H1 (cell line): Measurements from ENCODE around the gene PREX1. TPM values are rescaled to one million over a fixed set of nuclear protein-coding genes. Genes with fewer than 3 reads are reported as not detected.
A peak's percentile ranks its signal among the peaks of the same experiment; 100 is the strongest.

ENCODE experiments used
- CTCF ChIA-PET: fragments of 300-600 bp; sonication (Branson Sonifier 250); formaldehyde crosslinking; loops from one replicate; lab custom pipeline; 2021; ENCODE audit not compliant: partially characterized antibody; lab: Charles Lee
- POLR2A ChIA-PET: fragments of 300-600 bp; sonication (Branson Sonifier 250); formaldehyde crosslinking; loops from one replicate; lab custom pipeline; 2021; ENCODE audit warnings: inconsistent platforms; ENCODE audit not compliant: partially characterized antibody; lab: Charles Lee
- DNase-seq, 2 experiments: peaks; one replicate each; pipeline versions ENCODE4 v3.0.0 to v3.0.0-alpha.2; 2010 to 2022; ENCODE audit warnings: low spot score in 2 of 2, low read depth in 1 of 2, mixed read lengths in 1 of 2
- FAIRE-seq: peaks from 2 replicates; lab custom pipeline; 2011; peaks lifted over from hg19 to GRCh38; lab: Jason Lieb, UNC
- H2AFZ ChIP-seq: 2 replicates; pipeline ENCODE4 v1.8.1; 2012; ENCODE audit warnings: low read length, inconsistent platforms
- H2AK5ac ChIP-seq: 2 replicates; pipeline ENCODE4 v1.6.1; 2013; ENCODE audit warnings: low read depth, low read length
- H2BK120ac ChIP-seq: replicated peaks from 2 replicates; pipeline ENCODE3; 2013; ENCODE audit warnings: low read depth, low read length, inconsistent platforms
- H2BK12ac ChIP-seq: 2 replicates; pipeline ENCODE4 v1.6.1; 2013; ENCODE audit warnings: low read depth, low read length
- H2BK15ac ChIP-seq: 2 replicates; pipeline ENCODE4 v1.6.1; 2013; ENCODE audit warnings: low read length
- H2BK20ac ChIP-seq: 2 replicates; pipeline ENCODE4 v1.6.1; 2013; ENCODE audit warnings: low read length
- H2BK5ac ChIP-seq: 2 replicates; pipeline ENCODE4 v1.6.1; 2013; ENCODE audit warnings: low read depth, low read length
- H3K14ac ChIP-seq: 2 replicates; pipeline ENCODE4 v1.6.1; 2013; ENCODE audit warnings: inconsistent platforms; ENCODE audit not compliant: insufficient read length
- H3K18ac ChIP-seq: 2 replicates; pipeline ENCODE4 v1.6.1; 2013; ENCODE audit warnings: low read length; ENCODE audit errors: extremely low read depth
- H3K23ac ChIP-seq: 2 replicates; pipeline ENCODE4 v1.6.1; 2013; ENCODE audit warnings: inconsistent platforms; ENCODE audit not compliant: insufficient read length
- H3K23me2 ChIP-seq: 2 replicates; pipeline ENCODE4 v1.6.1; 2013; ENCODE audit warnings: low read depth, low read length
- H3K27ac ChIP-seq: 2 replicates; pipeline ENCODE4 v1.6.1; 2011; ENCODE audit warnings: low read depth, low read length, inconsistent platforms
- H3K27me3 ChIP-seq, 4 experiments: replicated peaks in 1 of 4; 1 replicate in 1 of 4; 2 replicates in 3 of 4; pipeline versions ENCODE4 v1.6.1 to v1.8.1; 2011 to 2013; ENCODE audit warnings: low read length in 3 of 4, mild to moderate bottlenecking in 3 of 4, inconsistent platforms in 2 of 4, mixed read lengths in 2 of 4, moderate library complexity in 1 of 4; ENCODE audit not compliant: control insufficient read depth in 3 of 4, insufficient read depth in 3 of 4; ENCODE audit errors: extremely low read depth in 1 of 4
- H3K36me3 ChIP-seq, 4 experiments: 2 replicates each; pipeline versions ENCODE4 v1.6.1 to v1.8.1; 2011 to 2013; ENCODE audit warnings: mild to moderate bottlenecking in 4 of 4, low read length in 3 of 4, moderate library complexity in 2 of 4, control low read depth in 1 of 4, inconsistent platforms in 1 of 4; ENCODE audit not compliant: insufficient read depth in 4 of 4, control insufficient read depth in 2 of 4
- H3K4ac ChIP-seq: replicated peaks from 2 replicates; pipeline ENCODE3; 2013; ENCODE audit warnings: low read length, low read depth, mixed read lengths, inconsistent platforms; ENCODE audit not compliant: insufficient read length
- H3K4me1 ChIP-seq, 4 experiments: replicated peaks in 1 of 4; 1 replicate in 1 of 4; 2 replicates in 3 of 4; pipeline versions ENCODE4 v1.6.1 to v1.8.1; 2011 to 2013; ENCODE audit warnings: low read length in 3 of 4, inconsistent platforms in 2 of 4, mixed read lengths in 1 of 4; ENCODE audit not compliant: insufficient read depth in 4 of 4, control insufficient read depth in 3 of 4
- H3K4me2 ChIP-seq, 2 experiments: 2 replicates each; pipeline versions ENCODE4 v1.6.1 to v1.8.1; 2011 to 2013; ENCODE audit warnings: low read depth in 2 of 2, low read length in 2 of 2, control low read depth in 1 of 2, inconsistent platforms in 1 of 2, mild to moderate bottlenecking in 1 of 2; ENCODE audit not compliant: insufficient read depth in 1 of 2
- H3K4me3 ChIP-seq, 4 experiments: fragments of 200-600, 300-600 bp in 1 of 4; sonication (generic), shearing (Covaris generic), sonication (Bioruptor Twin) in 1 of 4; 2 replicates each; pipeline versions ENCODE4 v1.5.1 to v1.8.1; 2011 to 2016; ENCODE audit warnings: low read length in 4 of 4, low read depth in 3 of 4, control low read depth in 2 of 4, inconsistent platforms in 2 of 4, mild to moderate bottlenecking in 2 of 4, mixed read lengths in 1 of 4, moderate library complexity in 1 of 4; ENCODE audit not compliant: insufficient read depth in 2 of 4; ENCODE audit errors: extremely low read depth in 1 of 4
- H3K56ac ChIP-seq: replicated peaks from 2 replicates; pipeline ENCODE3; 2013; ENCODE audit warnings: low read depth, mild to moderate bottlenecking, mixed read lengths, low read length, inconsistent platforms; ENCODE audit not compliant: insufficient read length
- H3K79me1 ChIP-seq: 2 replicates; pipeline ENCODE4 v1.6.1; 2013; ENCODE audit warnings: low read depth, low read length, control low read depth
- H3K79me2 ChIP-seq, 2 experiments: 2 replicates each; pipeline versions ENCODE4 v1.6.1 to v1.8.1; 2012 to 2013; ENCODE audit warnings: low read length in 2 of 2, mild to moderate bottlenecking in 2 of 2, inconsistent platforms in 1 of 2; ENCODE audit not compliant: insufficient read depth in 2 of 2, control insufficient read depth in 1 of 2
- H3K9ac ChIP-seq, 4 experiments: replicated peaks in 1 of 4; 1 replicate in 1 of 4; 2 replicates in 3 of 4; pipeline versions ENCODE4 v1.6.1 to v1.8.1; 2011 to 2013; ENCODE audit warnings: low read depth in 3 of 4, low read length in 3 of 4, control low read depth in 2 of 4, mild to moderate bottlenecking in 2 of 4, moderate library complexity in 2 of 4, inconsistent platforms in 1 of 4; ENCODE audit errors: extremely low read depth in 1 of 4
- H3K9me3 ChIP-seq, 2 experiments: 2 replicates each; pipeline versions ENCODE4 v1.6.1 to v1.8.1; 2012 to 2013; ENCODE audit warnings: mild to moderate bottlenecking in 2 of 2, moderate library complexity in 2 of 2, control low read depth in 1 of 2, inconsistent platforms in 1 of 2, low read depth in 1 of 2, low read length in 1 of 2, mixed read lengths in 1 of 2; ENCODE audit not compliant: insufficient read depth in 2 of 2
- H4K20me1 ChIP-seq, 2 experiments: replicated peaks in 1 of 2; 2 replicates each; pipeline versions ENCODE3 to v1.8.1; 2011 to 2013; ENCODE audit warnings: inconsistent platforms in 2 of 2, low read length in 2 of 2, mild to moderate bottlenecking in 1 of 2; ENCODE audit not compliant: insufficient read depth in 2 of 2, control insufficient read depth in 1 of 2
- H4K5ac ChIP-seq: 2 replicates; pipeline ENCODE4 v1.6.1; 2013; ENCODE audit warnings: low read length, low read depth, mixed read lengths, inconsistent platforms; ENCODE audit not compliant: insufficient read length
- H4K8ac ChIP-seq: 2 replicates; pipeline ENCODE4 v1.8.0; 2013; ENCODE audit warnings: mild to moderate bottlenecking, moderate library complexity, low read length, inconsistent platforms; ENCODE audit not compliant: insufficient read depth; ENCODE audit errors: extremely low read depth
- H4K91ac ChIP-seq: replicated peaks from 2 replicates; pipeline ENCODE3; 2013; ENCODE audit warnings: low read length, mixed read lengths, inconsistent platforms; ENCODE audit not compliant: insufficient read length
- CREB1 ChIP-seq: IDR thresholded peaks from 2 replicates; pipeline ENCODE4 v1.6.1; 2012; ENCODE audit warnings: inconsistent platforms
- GTF2F1 ChIP-seq: IDR thresholded peaks from 2 replicates; pipeline ENCODE4 v1.6.1; 2012; ENCODE audit warnings: low read depth, low read length, improper control_type of control experiment, borderline replicate concordance
- NANOG ChIP-seq: IDR thresholded peaks from 2 replicates; pipeline ENCODE4 v1.6.1; 2011; ENCODE audit warnings: low read length, low read depth, mild to moderate bottlenecking, inconsistent platforms; ENCODE audit not compliant: insufficient read depth, poor library complexity, severe bottlenecking
- RAD21 ChIP-seq, 2 experiments: IDR thresholded peaks in 1 of 2; conservative IDR thresholded peaks in 1 of 2; 2 replicates each; pipeline ENCODE4 v1.6.1; 2011; ENCODE audit warnings: low read depth in 2 of 2, low read length in 2 of 2, improper control_type of control experiment in 1 of 2, inconsistent platforms in 1 of 2, mild to moderate bottlenecking in 1 of 2, moderate library complexity in 1 of 2
- TAF1 ChIP-seq: IDR thresholded peaks from 2 replicates; pipeline ENCODE4 v1.6.1; 2011; ENCODE audit warnings: mild to moderate bottlenecking, low read depth, low read length
- WGBS, 2 experiments: shearing (Covaris generic) in 1 of 2; methylation state at CpG; one replicate each; pipeline versions ENCODE4 v1.1.6 to v1.1.7; 2013 to 2015; ENCODE audit warnings: low lambda C conversion rate in 2 of 2, mixed read lengths in 2 of 2, inconsistent platforms in 1 of 2, low coverage in 1 of 2, missing lambda C conversion rate in 1 of 2; ENCODE audit not compliant: insufficient replicate concordance in 2 of 2, insufficient coverage in 1 of 2, insufficient read length in 1 of 2; ENCODE audit errors: extremely low coverage in 1 of 2, missing lambda C conversion rate in 1 of 2; 5-methylcytosine and 5-hydroxymethylcytosine counted together
- polyA plus RNA-seq, 7 experiments: library from polyadenylated mRNA; depleted of rRNA in 3 of 7; stranded (reverse) in 5 of 7; unstranded in 2 of 7; fragments of >200 nt in 5 of 7; fragments of 200-250 nt in 2 of 7; gene quantifications; 1 replicate in 5 of 7; 2 replicates in 1 of 7; 4 replicates in 1 of 7; pipeline versions ENCODE4 v1.2.1 to v1.2.3, GENCODE V29; 2011 to 2013; ENCODE audit warnings: missing spikeins in 2 of 7, mixed read lengths in 2 of 7
- total RNA-seq: library from RNA; stranded (reverse); fragmentation: NEBNext Ultra II Directional; extraction: Animal tissue kit (Norgen Biotek cat#: 25700); gene quantifications from 2 replicates; pipeline ENCODE4 v1.2.1, GENCODE V29; 2021

The PREX1 gene
- total and polyA plus RNA-seq, 2 of the 8 experiments (the other 6 are each of a cell fraction or from before 2014, with no cell fraction given), result 10.7 to 12.8 TPM

- H3K23me2 ChIP-seq, result peaks cover 9% of the 10 kb centered on the region; the same call in 1 of the 2 replicates
- no peak overlapping the region for H3K4ac ChIP-seq
- H3K27ac ChIP-seq, result no peak overlapping the region
- no peak overlapping the region for H3K9ac ChIP-seq
- H3K23ac ChIP-seq, result no peak overlapping the region
- H2BK15ac ChIP-seq, result no peak overlapping the region
- H3K14ac ChIP-seq, result no peak overlapping the region
- H4K20me1 ChIP-seq, result peaks cover 7 to 10% of the 10 kb centered on the region in 2 experiments
- FAIRE-seq (no peak), DNase-seq (no peak)
- H2BK120ac ChIP-seq, result no peak overlapping the region
- H4K8ac ChIP-seq, result no peak overlapping the region
- H2AFZ ChIP-seq, result no peak overlapping the region
- no peak overlapping the region for H4K5ac ChIP-seq
- H3K79me1 ChIP-seq, result no peaks in the 10 kb centered on the region
- H3K36me3 ChIP-seq, result no peaks in the 10 kb centered on the region
- POLR2A ChIA-PET, result interaction anchor here (1.9 kb wide), 1 partner anchor 95 kb away, joined by 5 read pairs; no protein-coding TSS in a partner anchor
- peaks cover 0 to 8% of the 10 kb centered on the region in 2 experiments; a peak in 2 of 4 replicates for H3K79me2 ChIP-seq
- H3K4me3 ChIP-seq, result peak overlapping the region in 1 of 4 experiments; percentile 80; a peak in 2 of 8 replicates
- no peak overlapping the region for H2AK5ac ChIP-seq
- H3K4me1 ChIP-seq, result peaks cover 0 to 9% (median 3%) of the 10 kb centered on the region in 4 experiments; a peak in 5 of 7 replicates
- no peaks in the 10 kb centered on the region for H3K9me3 ChIP-seq
- H3K56ac ChIP-seq, result no peak overlapping the region
- no peak overlapping the region for H4K91ac ChIP-seq
- no peak overlapping the region for H2BK12ac ChIP-seq
- TF ChIP-seq NANOG (no peak), GTF2F1 (no peak), TAF1 (no peak), RAD21 (IDR thresholded peaks at IDR 0.05 in 1 of 2, conservative IDR thresholded peaks at IDR 0.05 in 1 of 2; ENCODE audit: low read depth in 2 of 2, low read length in 2 of 2) (no peak), CREB1 (no peak)
- no peak overlapping the region for H3K18ac ChIP-seq
- 72% methylated on average over 4 of the region's 4 CpGs; no CpG with 5 or more reads in 1 of the 2 experiments for WGBS, 2 experiments
- no peak overlapping the region for H2BK20ac ChIP-seq
- H3K27me3 ChIP-seq, result peaks cover 0 to 42% (median 26%) of the 10 kb centered on the region in 4 experiments; a peak in 6 of 7 replicates
- no peak overlapping the region for H2BK5ac ChIP-seq
- CTCF ChIA-PET, result interaction anchor here (0.6 to 4.6 kb wide), 6 partner anchors 78 to 621 kb away, joined by 3 to 35 read pairs (median 4); no protein-coding TSS in a partner anchor
- peak overlapping the region; percentile 73 to 89 for H3K4me2 ChIP-seq
Measured at GRCh38 chr20:48825566-48825920, 2.3 kb downstream of the PREX1 start.
